Left ventricle myocardium inferior (tissue), 1 donor: ENCODE results near the gene PGAP6. TPM values are rescaled to one million over a fixed set of nuclear protein-coding genes. Genes with fewer than 3 reads are reported as not detected.

Experiments used
- DNase-seq: peaks from one replicate; pipeline ENCODE4 v3.0.0-alpha.2; 2020
- H3K27ac ChIP-seq: fragments of 200-600 bp; replicated peaks from 2 replicates; pipeline ENCODE4 v1.8.0; 2021
- H3K27me3 ChIP-seq: fragments of 200-600 bp; 2 replicates; pipeline ENCODE4 v1.8.0; 2021; ENCODE audit warnings: low read depth
- H3K36me3 ChIP-seq: fragments of 200-600 bp; 2 replicates; pipeline ENCODE4 v1.8.0; 2021
- H3K4me1 ChIP-seq: fragments of 200-600 bp; 2 replicates; pipeline ENCODE4 v1.8.0; 2021
- H3K4me3 ChIP-seq: fragments of 200-600 bp; 2 replicates; pipeline ENCODE4 v1.8.0; 2021; ENCODE audit warnings: mild to moderate bottlenecking, moderate library complexity
- H3K9me3 ChIP-seq: fragments of 200-600 bp; replicated peaks from 2 replicates; pipeline ENCODE4 v1.8.0; 2021
- CTCF ChIP-seq: fragments of 200-600 bp; IDR thresholded peaks from 2 replicates; pipeline ENCODE4 v1.8.0; 2021; ENCODE audit warnings: antibody characterized with exemption, mild to moderate bottlenecking, borderline replicate concordance
- intact Hi-C: fragments of 100-400 bp; cut with micrococcal nuclease; formaldehyde crosslinking; loops from one replicate; pipeline ENCODE4 v1.11.0; 2022
- total RNA-seq: library from RNA; stranded (reverse); fragmentation: NEBNext Ultra II Directional; extraction: Animal tissue kit (Norgen Biotek cat#: 25700); gene quantifications from one replicate; pipeline ENCODE4 v1.2.1, GENCODE V29; 2021
- donor health status: DM: no; HTN: yes; CAD: no; lungs with severe emphysema.

The PGAP6 gene
- total RNA-seq, 1 donor from 2014 or later: 30.4 TPM

GRCh38 chr16:373848-374615 is 7.7 kb downstream of the PGAP6 start:
- Histone ChIP-seq H3K27me3 (no peaks in the 10 kb centered on the region), H3K36me3 (peaks cover 60% of the 10 kb centered on the region), H3K9me3 (no peaks in the 10 kb centered on the region), H3K27ac (no peak overlapping the region), H3K4me3 (no peak overlapping the region), H3K4me1 (peaks cover 25% of the 10 kb centered on the region)
- TF ChIP-seq CTCF: no peak
- intact Hi-C loops: no loop called here
- DNase-seq: no peak

GRCh38 chr16:373020-373598 is 8.7 kb downstream of the PGAP6 start:
- intact Hi-C loops: no loop called here
- Histone ChIP-seq H3K9me3 (no peaks in the 10 kb centered on the region), H3K4me3 (no peak overlapping the region), H3K27ac (no peak overlapping the region), H3K36me3 (peaks cover 69% of the 10 kb centered on the region), H3K27me3 (no peaks in the 10 kb centered on the region), H3K4me1 (peaks cover 23% of the 10 kb centered on the region)
- TF ChIP-seq CTCF: no peak
- no peak for DNase-seq

- H3K9me3 ChIP-seq: no peaks in the 10 kb centered on the region
- no peak overlapping the region for H3K4me3 ChIP-seq
- H3K36me3 ChIP-seq: peaks cover 73% of the 10 kb centered on the region
- H3K27me3 ChIP-seq: no peaks in the 10 kb centered on the region
- no peak for TF ChIP-seq CTCF
- DNase-seq: no peak
- H3K4me1 ChIP-seq: peaks cover 23% of the 10 kb centered on the region
- no peak overlapping the region for H3K27ac ChIP-seq
- intact Hi-C loops: no loop called here
Observed at GRCh38 chr16:372302-372983, 9.3 kb downstream of the PGAP6 start.

- H3K9me3 ChIP-seq: no peaks in the 10 kb centered on the region
- DNase-seq: no peak
- intact Hi-C loops: no loop called here
- H3K27me3 ChIP-seq: no peaks in the 10 kb centered on the region
- H3K27ac ChIP-seq: no peak overlapping the region
- H3K4me3 ChIP-seq: no peak overlapping the region
- TF ChIP-seq CTCF: no peak
- peaks cover 73% of the 10 kb centered on the region for H3K36me3 ChIP-seq
- peaks cover 23% of the 10 kb centered on the region for H3K4me1 ChIP-seq
Observed at GRCh38 chr16:371515-372301, 10.1 kb downstream of the PGAP6 start.

GRCh38 chr16:370979-371514 is 10.7 kb downstream of the PGAP6 start:
- no peak for DNase-seq
- intact Hi-C loops: no loop called here
- Histone ChIP-seq H3K9me3 (no peaks in the 10 kb centered on the region), H3K36me3 (peaks cover 71% of the 10 kb centered on the region), H3K4me1 (peaks cover 23% of the 10 kb centered on the region), H3K27ac (peak overlapping the region; percentile 81), H3K4me3 (peak overlapping the region; percentile 65), H3K27me3 (no peaks in the 10 kb centered on the region)
- TF ChIP-seq CTCF: no peak
